Hepatocyte (in vitro differentiated cells): ENCODE results near the gene EEF1A2. TPM values are rescaled to one million over a fixed set of nuclear protein-coding genes. Genes with fewer than 3 reads are reported as not detected.
A peak's percentile ranks its signal among the peaks of the same experiment; 100 is the strongest.

Experiments used
- DNase-seq: peaks from one replicate; pipeline ENCODE4 v3.0.0-alpha.2; 2016; ENCODE audit warnings: low spot score
- H2AFZ ChIP-seq: fragments of 200-600 bp; sonication (generic); 2 replicates; pipeline ENCODE4 v1.6.0; 2016; ENCODE audit warnings: antibody characterized with exemption, mild to moderate bottlenecking
- H3K27ac ChIP-seq: fragments of 200-600 bp; sonication (generic); 2 replicates; pipeline ENCODE4 v1.5.1; 2016; ENCODE audit warnings: mild to moderate bottlenecking
- H3K27me3 ChIP-seq: fragments of 200-600 bp; sonication (generic); 2 replicates; pipeline ENCODE4 v1.6.1; 2016
- H3K36me3 ChIP-seq: fragments of 200-600 bp; sonication (generic); replicated peaks from 2 replicates; pipeline ENCODE4 v1.5.1; 2016; ENCODE audit warnings: low read depth; ENCODE audit not compliant: insufficient read depth
- H3K4me1 ChIP-seq: fragments of 200-600 bp; sonication (generic); 2 replicates; pipeline ENCODE4 v1.5.1; 2016; ENCODE audit warnings: mild to moderate bottlenecking, moderate library complexity; ENCODE audit not compliant: insufficient read depth
- H3K4me2 ChIP-seq: fragments of 200-600 bp; sonication (generic); 2 replicates; pipeline ENCODE4 v1.6.0; 2016
- H3K4me3 ChIP-seq: fragments of 200-600 bp; sonication (generic); 2 replicates; pipeline ENCODE4 v1.5.1; 2016; ENCODE audit warnings: mild to moderate bottlenecking
- H3K79me2 ChIP-seq: fragments of 200-600 bp; sonication (generic); 2 replicates; pipeline ENCODE4 v1.6.0; 2017; ENCODE audit warnings: mild to moderate bottlenecking
- H3K9me2 ChIP-seq: fragments of 200-600 bp; sonication (generic); replicated peaks from 2 replicates; pipeline ENCODE4 v1.6.0; 2017; ENCODE audit warnings: mild to moderate bottlenecking; ENCODE audit not compliant: insufficient read depth
- H3K9me3 ChIP-seq: fragments of 200-600 bp; sonication (generic); 2 replicates; pipeline ENCODE4 v1.5.1; 2016; ENCODE audit warnings: low read depth, mild to moderate bottlenecking
- H4K20me1 ChIP-seq: fragments of 200-600 bp; sonication (generic); 2 replicates; pipeline ENCODE4 v1.6.0; 2016; ENCODE audit warnings: mild to moderate bottlenecking; ENCODE audit not compliant: insufficient read depth, poor library complexity, severe bottlenecking
- EZH2 ChIP-seq: fragments of 200-600 bp; sonication (generic); IDR thresholded peaks from 2 replicates; pipeline ENCODE4 v1.6.1; 2016; ENCODE audit warnings: antibody characterized with exemption, mild to moderate bottlenecking, borderline replicate concordance
- EZH2phosphoT487 ChIP-seq: fragments of 200-600 bp; sonication (generic); IDR thresholded peaks from one replicate; pipeline ENCODE4 v1.6.1; 2018; ENCODE audit warnings: antibody characterized with exemption, mild to moderate bottlenecking, low read depth, moderate library complexity; ENCODE audit not compliant: unreplicated experiment, severe bottlenecking
- WGBS: methylation state at CpG from one replicate; pipeline ENCODE4 v1.1.6; 2016; ENCODE audit warnings: low lambda C conversion rate; ENCODE audit errors: missing lambda C conversion rate; 5-methylcytosine and 5-hydroxymethylcytosine counted together
- polyA plus RNA-seq: library from polyadenylated mRNA; unstranded; fragments of >200 nt; fragmentation: Nextera tagmentation; extraction: Ambion mirVana; gene quantifications from 2 replicates; pipeline ENCODE4 v1.2.1, GENCODE V29; 2016
- total RNA-seq: library from RNA; depleted of rRNA; stranded (reverse); fragments of >200 nt; gene quantifications from 2 replicates; pipeline ENCODE4 v1.2.3, GENCODE V29; 2014
- TF ChIP-seq, protein P1 (sequence below): fragments of 200-600 bp; sonication (generic); IDR thresholded peaks from 2 replicates; pipeline ENCODE4 v1.5.1; 2016; ENCODE audit warnings: antibody characterized with exemption, mild to moderate bottlenecking; ENCODE audit not compliant: poor library complexity

The EEF1A2 gene
- total and polyA plus RNA-seq, 2 experiments from 2014 or later: 12.0 to 23.5 TPM

DNA sequence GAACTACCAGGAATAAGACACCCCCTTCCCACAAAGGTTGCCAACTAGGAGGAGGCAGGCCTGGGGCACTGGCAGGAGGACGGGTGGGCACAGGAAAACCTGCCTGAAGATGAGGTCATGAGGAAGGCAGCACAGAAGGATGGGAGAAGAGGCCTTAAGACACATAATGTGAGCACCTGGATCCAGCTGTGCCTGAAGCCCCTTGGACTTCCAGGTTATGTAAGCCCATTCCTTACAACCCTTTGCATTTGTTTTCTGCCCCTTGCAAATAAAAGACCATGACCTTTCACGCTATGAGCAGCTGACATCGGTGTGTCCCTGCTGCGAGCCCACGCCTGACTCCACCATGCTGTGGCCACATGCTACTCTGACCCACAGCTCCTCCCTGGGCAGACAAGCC lies 49.9 kb downstream of the EEF1A2 start:
- H3K27me3 ChIP-seq: no peaks in the 10 kb centered on the region
- TF ChIP-seq, protein P1, sequence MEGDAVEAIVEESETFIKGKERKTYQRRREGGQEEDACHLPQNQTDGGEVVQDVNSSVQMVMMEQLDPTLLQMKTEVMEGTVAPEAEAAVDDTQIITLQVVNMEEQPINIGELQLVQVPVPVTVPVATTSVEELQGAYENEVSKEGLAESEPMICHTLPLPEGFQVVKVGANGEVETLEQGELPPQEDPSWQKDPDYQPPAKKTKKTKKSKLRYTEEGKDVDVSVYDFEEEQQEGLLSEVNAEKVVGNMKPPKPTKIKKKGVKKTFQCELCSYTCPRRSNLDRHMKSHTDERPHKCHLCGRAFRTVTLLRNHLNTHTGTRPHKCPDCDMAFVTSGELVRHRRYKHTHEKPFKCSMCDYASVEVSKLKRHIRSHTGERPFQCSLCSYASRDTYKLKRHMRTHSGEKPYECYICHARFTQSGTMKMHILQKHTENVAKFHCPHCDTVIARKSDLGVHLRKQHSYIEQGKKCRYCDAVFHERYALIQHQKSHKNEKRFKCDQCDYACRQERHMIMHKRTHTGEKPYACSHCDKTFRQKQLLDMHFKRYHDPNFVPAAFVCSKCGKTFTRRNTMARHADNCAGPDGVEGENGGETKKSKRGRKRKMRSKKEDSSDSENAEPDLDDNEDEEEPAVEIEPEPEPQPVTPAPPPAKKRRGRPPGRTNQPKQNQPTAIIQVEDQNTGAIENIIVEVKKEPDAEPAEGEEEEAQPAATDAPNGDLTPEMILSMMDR: no peak
- TF ChIP-seq EZH2phosphoT487 (no peak), EZH2 (no peak)
- H3K36me3 ChIP-seq: no peaks in the 10 kb centered on the region
- H3K79me2 ChIP-seq: no peaks in the 10 kb centered on the region
- H2AFZ ChIP-seq: no peak overlapping the region
- H3K9me2 ChIP-seq: no peaks in the 10 kb centered on the region
- no peak overlapping the region for H3K27ac ChIP-seq
- DNase-seq: no peak
- no peaks in the 10 kb centered on the region for H4K20me1 ChIP-seq
- no peaks in the 10 kb centered on the region for H3K9me3 ChIP-seq
- H3K4me1 ChIP-seq: no peaks in the 10 kb centered on the region
- no peak overlapping the region for H3K4me3 ChIP-seq
- WGBS: 96% methylated on average over 5 of the region's 5 CpGs
- H3K4me2 ChIP-seq: no peak overlapping the region

DNA sequence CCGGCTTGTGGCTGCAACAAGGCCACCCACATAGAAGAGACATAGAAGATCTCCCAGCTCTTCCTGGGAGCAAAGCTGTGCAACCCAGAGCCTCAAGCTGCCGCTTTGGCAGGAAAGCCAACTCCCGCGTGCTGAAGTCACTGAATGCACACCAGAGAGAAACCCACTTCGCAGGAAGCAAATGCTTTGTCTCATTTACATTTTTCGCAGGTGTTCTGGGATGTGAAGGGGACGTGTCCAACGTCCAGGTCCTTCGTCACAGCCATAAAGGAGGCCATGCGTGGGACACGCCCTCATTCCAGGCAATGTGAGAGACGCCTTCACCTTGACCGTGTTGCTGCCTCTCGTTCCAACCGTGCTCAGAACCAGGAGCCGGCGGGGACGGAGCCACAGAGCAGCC lies 50.9 kb downstream of the EEF1A2 start:
- no peak overlapping the region for H3K4me3 ChIP-seq
- TF ChIP-seq EZH2phosphoT487 (no peak), EZH2 (no peak)
- TF ChIP-seq, protein P1: no peak

DNA sequence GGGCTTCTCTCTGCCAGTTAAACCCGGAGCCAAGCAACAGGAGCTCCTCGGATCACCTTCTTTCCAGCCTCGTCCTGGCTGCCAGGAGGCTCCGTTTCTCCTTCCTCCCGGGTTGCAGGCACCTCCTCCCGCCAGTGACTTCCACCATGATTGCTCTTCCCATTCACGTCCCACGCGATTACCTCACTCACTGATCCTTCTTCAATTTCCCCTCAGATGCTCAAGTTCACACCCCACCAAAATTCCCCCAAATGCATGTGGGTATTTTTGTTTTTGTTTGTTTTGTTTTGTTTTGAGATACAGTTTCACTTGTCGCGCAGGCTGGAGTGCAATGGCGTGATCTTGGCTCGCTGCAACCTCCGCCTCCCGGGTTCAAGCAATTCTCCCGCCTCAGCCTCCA lies 51.6 kb downstream of the EEF1A2 start:
- no peak for TF ChIP-seq EZH2phosphoT487
- TF ChIP-seq, protein P1: no peak
- 90% methylated on average over 16 of the region's 16 CpGs for WGBS
- H3K4me2 ChIP-seq: no peak overlapping the region
- H3K4me3 ChIP-seq: no peak overlapping the region
- no peak overlapping the region for H2AFZ ChIP-seq
- no peaks in the 10 kb centered on the region for H3K36me3 ChIP-seq
- no peaks in the 10 kb centered on the region for H3K9me2 ChIP-seq
- DNase-seq: no peak
- H3K27me3 ChIP-seq: no peaks in the 10 kb centered on the region
- no peaks in the 10 kb centered on the region for H3K4me1 ChIP-seq
- no peaks in the 10 kb centered on the region for H3K9me3 ChIP-seq
- no peak overlapping the region for H3K27ac ChIP-seq
- no peaks in the 10 kb centered on the region for H3K79me2 ChIP-seq
- H4K20me1 ChIP-seq: no peaks in the 10 kb centered on the region

More for the DNA sequence above, 50.9 kb downstream of the EEF1A2 start:
- Histone ChIP-seq H3K27me3 (no peaks in the 10 kb centered on the region), H3K4me1 (no peaks in the 10 kb centered on the region), H3K79me2 (no peaks in the 10 kb centered on the region), H3K9me2 (no peaks in the 10 kb centered on the region), H3K36me3 (no peaks in the 10 kb centered on the region), H3K27ac (no peak overlapping the region), H4K20me1 (no peaks in the 10 kb centered on the region), H3K4me2 (no peak overlapping the region), H2AFZ (no peak overlapping the region), H3K9me3 (no peaks in the 10 kb centered on the region)
- peak; percentile 35 for DNase-seq
- 70% methylated on average over 18 of the region's 18 CpGs for WGBS
